ENCODE results near the gene PADI3. TPM values are rescaled to one million over a fixed set of nuclear protein-coding genes. Genes with fewer than 3 reads are reported as not detected.

Gene PADI3
- total RNA-seq, 2 donors from 2014 or later: 0.18 to 1.2 TPM

DNA sequence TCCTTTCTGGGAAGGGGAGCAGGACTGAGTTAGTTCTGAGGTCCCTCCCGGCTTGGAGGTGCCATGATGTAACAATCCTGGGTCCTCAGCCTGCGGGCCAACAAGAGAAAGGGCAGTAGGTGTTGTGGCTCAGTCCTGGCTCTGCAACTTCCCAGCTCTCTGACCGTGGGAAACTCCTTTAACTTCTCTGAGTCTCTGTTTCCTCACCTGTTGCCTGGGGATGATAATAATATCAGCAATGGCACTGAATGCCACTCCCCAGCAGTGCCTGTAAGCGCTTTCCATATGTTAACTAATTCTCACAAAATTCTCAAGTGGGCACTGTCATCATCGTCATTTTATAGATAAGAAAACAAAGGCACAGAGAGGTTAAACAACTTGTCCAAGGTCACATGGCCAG, 2.3 kb downstream of the PADI3 start:
- 84% methylated on average over 5 of the region's 5 CpGs for WGBS
- Histone ChIP-seq H3K27ac (no peak overlapping the region), H3K4me3 (no peak overlapping the region)

DNA sequence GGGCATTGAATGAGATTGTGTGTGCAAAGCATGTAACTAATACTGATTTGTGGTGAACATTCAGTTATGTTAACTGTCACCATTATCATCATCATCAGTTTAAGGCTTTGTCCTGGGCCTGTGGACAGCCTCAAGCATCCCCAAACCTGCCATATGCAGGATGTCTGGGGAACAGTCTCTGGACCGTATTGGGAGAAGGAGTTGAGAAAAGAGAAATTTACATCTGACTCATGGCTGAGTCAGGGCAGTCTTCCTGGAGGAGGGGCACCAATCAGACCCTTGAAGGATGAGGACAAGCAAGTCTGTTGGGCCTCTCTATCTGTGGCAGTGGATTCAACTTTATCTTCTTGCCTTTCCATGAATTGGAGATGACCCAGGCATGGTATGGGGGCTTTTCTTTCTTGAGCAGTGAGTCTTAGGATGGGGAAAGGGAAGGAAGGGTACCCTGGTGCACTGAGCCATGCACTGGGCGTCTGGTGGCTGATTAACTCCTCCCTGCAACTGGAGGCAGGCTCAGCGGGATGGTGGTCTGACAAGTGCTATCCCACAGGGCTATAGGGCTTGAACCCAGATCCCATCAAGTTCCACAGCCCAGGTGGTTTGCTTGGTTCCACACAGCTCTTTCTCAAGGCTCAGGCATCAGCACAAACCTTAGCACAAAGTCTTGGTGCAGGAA, 2.9 kb downstream of the PADI3 start:
- TF ChIP-seq, protein P1, sequence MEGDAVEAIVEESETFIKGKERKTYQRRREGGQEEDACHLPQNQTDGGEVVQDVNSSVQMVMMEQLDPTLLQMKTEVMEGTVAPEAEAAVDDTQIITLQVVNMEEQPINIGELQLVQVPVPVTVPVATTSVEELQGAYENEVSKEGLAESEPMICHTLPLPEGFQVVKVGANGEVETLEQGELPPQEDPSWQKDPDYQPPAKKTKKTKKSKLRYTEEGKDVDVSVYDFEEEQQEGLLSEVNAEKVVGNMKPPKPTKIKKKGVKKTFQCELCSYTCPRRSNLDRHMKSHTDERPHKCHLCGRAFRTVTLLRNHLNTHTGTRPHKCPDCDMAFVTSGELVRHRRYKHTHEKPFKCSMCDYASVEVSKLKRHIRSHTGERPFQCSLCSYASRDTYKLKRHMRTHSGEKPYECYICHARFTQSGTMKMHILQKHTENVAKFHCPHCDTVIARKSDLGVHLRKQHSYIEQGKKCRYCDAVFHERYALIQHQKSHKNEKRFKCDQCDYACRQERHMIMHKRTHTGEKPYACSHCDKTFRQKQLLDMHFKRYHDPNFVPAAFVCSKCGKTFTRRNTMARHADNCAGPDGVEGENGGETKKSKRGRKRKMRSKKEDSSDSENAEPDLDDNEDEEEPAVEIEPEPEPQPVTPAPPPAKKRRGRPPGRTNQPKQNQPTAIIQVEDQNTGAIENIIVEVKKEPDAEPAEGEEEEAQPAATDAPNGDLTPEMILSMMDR (IDR thresholded peaks at IDR 0.05): no peak
- TF ChIP-seq POLR2AphosphoS5 (IDR thresholded peaks at IDR 0.05) (no peak), POLR2A (IDR thresholded peaks at IDR 0.05) (no peak)
- no peak overlapping the region for H3K4me3 ChIP-seq
- DNase-seq (ENCODE audit: low spot score): no peak
- no peak overlapping the region for H3K27ac ChIP-seq
- H3K4me1 ChIP-seq (replicated peaks): no peaks in the 10 kb centered on the region
- H3K36me3 ChIP-seq: no peaks in the 10 kb centered on the region
- H3K27me3 ChIP-seq (replicated peaks; ENCODE audit: insufficient read depth): no peaks in the 10 kb centered on the region
- H3K9me3 ChIP-seq: no peaks in the 10 kb centered on the region
- intact Hi-C loops (cut with DNase I): no loop called here
- WGBS: 83% methylated on average over 3 of the region's 3 CpGs

More for the DNA sequence above, 2.3 kb downstream of the PADI3 start:
- Histone ChIP-seq H3K9me3 (no peaks in the 10 kb centered on the region), H3K4me1 (replicated peaks) (no peaks in the 10 kb centered on the region), H3K36me3 (no peaks in the 10 kb centered on the region), H3K27me3 (replicated peaks; ENCODE audit: insufficient read depth) (no peaks in the 10 kb centered on the region)
- TF ChIP-seq POLR2A (IDR thresholded peaks at IDR 0.05) (no peak), POLR2AphosphoS5 (IDR thresholded peaks at IDR 0.05) (no peak)
- TF ChIP-seq, protein P1 (IDR thresholded peaks at IDR 0.05): no peak
- DNase-seq (ENCODE audit: low spot score): no peak
- intact Hi-C loops (cut with DNase I): no loop called here

DNA sequence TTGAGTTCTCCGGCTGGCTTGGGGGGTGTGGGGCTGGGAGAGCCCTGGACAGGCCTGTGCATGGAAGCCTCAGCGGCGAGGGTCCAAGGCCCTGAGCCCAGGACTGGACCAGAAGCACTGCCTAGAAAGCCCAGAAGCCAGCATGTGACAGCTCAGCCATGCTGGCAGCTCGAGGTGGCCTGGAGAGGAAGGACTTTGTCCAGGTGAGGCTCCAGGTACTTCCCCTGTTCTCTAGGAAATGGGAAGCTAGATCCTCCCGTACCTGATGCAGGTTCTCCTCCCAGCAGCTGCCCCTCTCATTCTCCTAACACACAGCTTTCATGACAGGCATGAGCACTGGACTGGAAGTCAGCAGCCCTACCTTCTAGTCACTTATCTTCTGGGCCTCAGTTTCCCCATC, 6.4 kb downstream of the PADI3 start:
- Histone ChIP-seq H3K36me3 (no peaks in the 10 kb centered on the region), H3K4me3 (no peak overlapping the region), H3K4me1 (replicated peaks) (no peaks in the 10 kb centered on the region), H3K27me3 (replicated peaks; ENCODE audit: insufficient read depth) (no peaks in the 10 kb centered on the region), H3K9me3 (no peaks in the 10 kb centered on the region), H3K27ac (no peak overlapping the region)
- 69% methylated on average over 5 of the region's 5 CpGs for WGBS
- intact Hi-C loops (cut with DNase I): no loop called here
- DNase-seq (ENCODE audit: low spot score): no peak
- TF ChIP-seq POLR2AphosphoS5 (IDR thresholded peaks at IDR 0.05) (no peak), POLR2A (IDR thresholded peaks at IDR 0.05) (no peak)
- TF ChIP-seq, protein P1 (IDR thresholded peaks at IDR 0.05): no peak

DNA sequence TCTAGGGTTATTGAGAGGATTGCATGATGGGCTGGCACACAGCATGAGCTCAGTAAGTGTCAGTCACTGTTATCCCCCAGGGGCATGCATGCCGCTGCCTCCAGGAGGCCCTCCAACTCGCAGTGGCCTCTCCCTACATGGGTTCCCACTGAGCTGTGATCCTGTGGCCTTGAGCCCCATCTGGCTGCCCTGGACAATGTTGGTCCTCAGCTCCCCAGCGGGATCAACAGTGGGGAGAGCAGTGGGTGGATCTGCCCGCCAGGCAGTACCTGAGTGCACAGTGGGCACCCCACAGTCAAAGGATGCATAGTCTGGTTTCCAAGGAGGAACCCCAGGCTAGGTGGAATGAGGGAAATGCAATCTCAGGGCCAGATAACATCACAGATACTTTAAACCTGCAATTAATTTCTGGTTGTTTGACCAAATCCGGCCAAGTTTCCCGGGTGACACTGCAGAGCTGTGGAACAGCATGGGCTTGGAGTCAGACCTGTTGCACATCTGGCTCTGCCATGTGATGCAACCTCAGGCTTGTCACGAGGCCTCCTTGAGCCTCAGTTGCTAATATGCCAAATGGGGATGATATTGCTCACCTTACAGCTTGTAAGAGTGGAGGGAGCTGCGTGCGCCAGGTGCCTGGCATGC, 9.3 kb downstream of the PADI3 start:
- WGBS: 54% methylated on average over 9 of the region's 9 CpGs
- Histone ChIP-seq H3K9me3 (no peaks in the 10 kb centered on the region), H3K36me3 (no peaks in the 10 kb centered on the region), H3K4me1 (replicated peaks) (no peaks in the 10 kb centered on the region), H3K27me3 (replicated peaks; ENCODE audit: insufficient read depth) (no peaks in the 10 kb centered on the region), H3K4me3 (no peak overlapping the region), H3K27ac (no peak overlapping the region)
- TF ChIP-seq, protein P1 (IDR thresholded peaks at IDR 0.05): no peak
- TF ChIP-seq POLR2AphosphoS5 (IDR thresholded peaks at IDR 0.05): no peak
- no peak for TF ChIP-seq POLR2A (IDR thresholded peaks at IDR 0.05)
- intact Hi-C loops (cut with DNase I): no loop called here
- no peak for DNase-seq (ENCODE audit: low spot score)

DNA sequence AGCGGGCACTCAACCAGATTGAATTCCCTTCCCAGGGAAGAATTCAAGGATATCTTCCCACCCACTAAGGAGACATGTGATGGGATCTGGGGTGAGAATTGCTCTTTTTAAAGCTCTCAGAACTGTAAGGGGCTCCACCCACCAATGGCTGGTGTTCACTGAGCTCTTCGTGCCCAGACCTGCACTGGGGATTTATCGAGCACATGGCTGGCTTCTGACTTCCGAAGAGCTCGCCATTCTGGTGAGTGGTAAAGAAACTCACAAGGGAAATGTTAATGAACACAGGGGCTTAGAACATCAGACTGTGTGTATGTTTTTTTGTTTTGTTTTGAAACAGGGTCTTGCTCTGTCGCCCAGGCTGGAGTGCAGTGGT, 9.8 kb downstream of the PADI3 start:
- 59% methylated on average over 6 of the region's 6 CpGs for WGBS
- DNase-seq (ENCODE audit: low spot score): no peak
- H3K36me3 ChIP-seq: no peaks in the 10 kb centered on the region
- no peak overlapping the region for H3K27ac ChIP-seq
- no peaks in the 10 kb centered on the region for H3K4me1 ChIP-seq (replicated peaks)
- TF ChIP-seq, protein P1 (IDR thresholded peaks at IDR 0.05): no peak
- TF ChIP-seq POLR2AphosphoS5 (IDR thresholded peaks at IDR 0.05): no peak
- H3K4me3 ChIP-seq: no peak overlapping the region
- no peaks in the 10 kb centered on the region for H3K27me3 ChIP-seq (replicated peaks; ENCODE audit: insufficient read depth)
- intact Hi-C loops (cut with DNase I): no loop called here
- no peaks in the 10 kb centered on the region for H3K9me3 ChIP-seq
